Femur (tissue), 1 donor: Measurements from ENCODE around the gene DDX31.

Source experiments
- DNase-seq: peaks from one replicate; pipeline ENCODE4 v3.0.0-alpha.2; 2017

The DDX31 gene

GRCh38 chr9:132543960-132544359 lies 125.8 kb downstream of the DDX31 start:
- DNase-seq: no peak

DNA sequence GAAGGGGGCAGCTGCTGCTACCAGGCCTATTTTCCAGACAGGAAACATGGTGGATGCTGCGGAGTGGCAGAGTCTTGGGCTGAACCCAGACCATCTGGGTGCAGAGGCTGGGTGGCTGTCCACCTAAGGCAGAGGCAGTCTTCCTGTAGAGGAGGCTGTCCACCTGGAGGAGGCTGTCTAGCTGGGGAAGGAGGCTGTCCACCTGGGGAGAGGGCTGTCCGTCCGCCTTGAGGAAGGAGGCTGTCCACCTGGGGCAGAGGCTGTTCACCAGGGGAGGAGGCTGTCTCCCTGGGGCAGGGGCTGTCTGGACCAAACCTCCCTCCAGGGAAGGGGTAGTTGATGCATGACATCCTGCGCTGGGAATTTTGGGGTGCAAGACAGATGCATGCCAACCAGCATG lies 126.5 kb downstream of the DDX31 start:
- no peak for DNase-seq
